ENCODE measurements around the gene ZNF785.

ZNF785 gene

DNA sequence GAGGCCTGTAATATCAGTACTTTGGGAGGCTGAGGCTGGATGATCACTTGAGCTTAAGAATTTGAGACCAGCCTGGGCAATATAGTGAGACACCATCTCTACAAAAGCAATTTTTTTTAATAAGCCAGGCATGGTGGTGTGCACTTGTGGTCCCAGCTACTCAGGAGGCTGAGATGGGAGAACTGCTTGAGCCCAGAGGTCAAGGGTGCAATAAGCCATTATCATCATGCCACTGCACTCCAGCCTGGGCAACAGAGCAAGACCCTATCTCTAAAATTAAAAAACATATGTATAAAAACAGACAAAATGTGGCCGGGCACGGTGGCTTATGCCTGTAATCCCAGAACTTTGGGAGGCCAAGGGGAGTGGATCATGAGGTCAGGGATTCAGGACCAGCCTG lies 3.2 kb upstream of the ZNF785 start:
- H3K36me3 ChIP-seq = peaks cover 5 to 63% (median 39%) of the 10 kb centered on the region in 11 experiments; a peak in 21 of 22 replicates
- H3K27me3 ChIP-seq = no peaks in the 10 kb centered on the region
- no peak overlapping the region for H3K4me3 ChIP-seq
- H3K9me3 ChIP-seq (replicated peaks in 1 of 11) = no peaks in the 10 kb centered on the region
- H3K4me1 ChIP-seq = peaks cover 19 to 36% (median 25%) of the 10 kb centered on the region in 10 experiments
- H3K27ac ChIP-seq = no peak overlapping the region
- no peaks in the 10 kb centered on the region for H4K20me1 ChIP-seq
- no peak for TF ChIP-seq Cebpa-rat (IDR thresholded peaks at IDR 0.05)
- no peak overlapping the region for H3K9ac ChIP-seq
- no peak overlapping the region; a peak in 1 of 22 replicates for H3K4me2 ChIP-seq

DNA sequence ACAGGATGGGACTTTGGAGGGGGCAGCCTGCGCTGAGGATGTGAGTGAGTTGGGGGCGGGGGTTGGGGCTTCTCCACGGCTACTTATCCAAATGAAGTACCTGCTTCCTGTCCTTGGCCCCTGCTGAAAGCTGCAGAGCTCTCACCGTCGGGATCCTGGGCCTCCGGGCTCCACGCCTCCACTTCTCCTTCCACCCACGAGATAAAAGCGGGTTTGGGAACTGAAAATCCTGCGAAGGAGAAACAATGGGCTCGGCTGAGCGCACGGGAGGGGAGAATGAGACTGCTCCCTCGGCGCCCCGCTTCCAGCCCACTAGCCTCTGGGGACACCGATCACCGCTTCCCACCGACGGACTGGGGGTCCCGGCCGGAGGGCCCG lies 486 bp downstream of the ZNF785 start:
- peak overlapping the region; percentile 81 to 98 (median 94) for H3K27ac ChIP-seq
- H3K9me3 ChIP-seq (replicated peaks in 1 of 11) = no peaks in the 10 kb centered on the region
- peaks cover 42 to 59% (median 47%) of the 10 kb centered on the region in 10 experiments for H3K4me1 ChIP-seq
- peaks cover 26 to 73% (median 57%) of the 10 kb centered on the region in 11 experiments for H3K36me3 ChIP-seq
- H3K27me3 ChIP-seq = no peaks in the 10 kb centered on the region
- peaks cover 0 to 19% (median 8%) of the 10 kb centered on the region in 11 experiments; a peak in 8 of 22 replicates for H4K20me1 ChIP-seq
- peak overlapping the region; percentile 64 to 86 (median 76) for H3K4me3 ChIP-seq
- peak overlapping the region; percentile 77 to 95 (median 86) for H3K4me2 ChIP-seq
- H3K9ac ChIP-seq = peak overlapping the region; percentile 85 to 97 (median 92)
- no peak for TF ChIP-seq Cebpa-rat (IDR thresholded peaks at IDR 0.05)

DNA sequence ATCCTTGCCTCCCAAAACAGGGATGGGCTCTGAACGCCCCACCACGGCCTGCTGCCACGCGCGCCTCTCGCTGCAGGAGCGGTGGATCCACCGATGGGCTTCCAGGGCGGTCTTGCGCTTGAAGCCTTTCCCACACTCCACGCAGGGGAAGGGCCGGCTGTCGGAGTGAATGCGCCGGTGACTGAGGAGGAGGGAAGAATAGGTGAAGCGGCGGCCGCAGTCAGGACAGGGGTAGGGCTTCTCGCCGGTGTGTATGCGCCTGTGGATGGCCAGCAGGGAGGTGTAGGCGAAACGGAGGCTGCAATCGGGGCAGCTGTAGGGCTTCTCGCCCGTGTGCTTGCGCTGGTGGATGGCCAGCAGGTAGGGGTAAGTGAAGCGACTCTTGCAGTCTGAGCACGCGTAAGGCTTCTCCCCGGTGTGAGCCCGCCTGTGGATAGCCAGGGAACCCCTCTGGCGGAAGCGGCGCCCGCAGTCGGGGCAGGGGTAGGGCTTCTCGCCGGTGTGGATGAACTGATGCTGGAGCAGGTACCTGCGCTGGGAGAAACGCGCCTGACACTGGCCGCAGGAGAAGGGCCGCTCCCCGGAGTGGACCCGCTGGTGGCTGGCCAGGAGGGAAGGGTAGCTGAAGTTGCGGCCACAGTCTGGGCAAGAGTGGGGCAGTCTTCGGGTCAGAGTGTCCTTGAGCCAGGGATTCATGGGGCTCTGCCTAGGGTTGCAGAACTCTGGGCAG lies 2.7 kb downstream of the ZNF785 start:
- peak overlapping the region in 1 of 11 experiments; percentile 22; a peak in 2 of 22 replicates for H3K27ac ChIP-seq
- peaks cover 40 to 76% (median 69%) of the 10 kb centered on the region in 11 experiments for H3K36me3 ChIP-seq
- peaks cover 46 to 74% (median 53%) of the 10 kb centered on the region in 10 experiments for H3K4me1 ChIP-seq
- H3K9ac ChIP-seq = peak overlapping the region in 7 of 11 experiments; percentile 10 to 51 (median 29); a peak in 7 of 22 replicates
- H3K9me3 ChIP-seq (replicated peaks in 1 of 11) = no peaks in the 10 kb centered on the region
- peak overlapping the region in 2 of 10 experiments; percentile 2 to 23; a peak in 1 of 20 replicates for H3K4me3 ChIP-seq
- TF ChIP-seq Cebpa-rat (IDR thresholded peaks at IDR 0.05) = no peak
- peak overlapping the region; percentile 16 to 95 (median 52) for H3K4me2 ChIP-seq
- peaks cover 0 to 23% (median 11%) of the 10 kb centered on the region in 11 experiments; a peak in 8 of 22 replicates for H4K20me1 ChIP-seq
- H3K27me3 ChIP-seq = no peaks in the 10 kb centered on the region

DNA sequence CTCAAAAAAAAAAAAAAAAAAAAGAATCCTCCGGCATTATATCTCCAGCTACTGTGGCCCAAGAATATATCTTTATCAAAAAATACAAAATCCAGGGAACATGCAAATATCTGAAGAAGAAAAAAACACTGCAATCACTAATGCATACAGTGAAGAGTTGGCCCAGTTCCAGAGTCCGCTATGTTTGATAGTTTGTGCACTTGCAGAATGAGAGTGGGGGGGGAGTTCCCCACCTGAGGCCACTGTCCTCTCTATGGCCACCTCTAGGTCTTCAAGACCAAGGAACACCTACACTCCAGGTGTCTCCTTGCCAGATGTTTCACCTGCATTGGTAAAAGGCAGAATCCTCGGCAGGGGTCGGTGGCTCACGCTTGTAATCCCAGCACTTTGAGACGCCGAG lies 4.0 kb downstream of the ZNF785 start:
- H3K9me3 ChIP-seq (replicated peaks in 1 of 11) = no peaks in the 10 kb centered on the region
- H3K27ac ChIP-seq = no peak overlapping the region
- H3K4me3 ChIP-seq = 0 out of 20 replicates have a peak overlapping the region, but pooled peaks of 1 of the 10 experiments have one; percentile 23
- TF ChIP-seq Cebpa-rat (IDR thresholded peaks at IDR 0.05) = no peak
- peaks cover 0 to 25% (median 11%) of the 10 kb centered on the region in 11 experiments; a peak in 8 of 22 replicates for H4K20me1 ChIP-seq
- H3K36me3 ChIP-seq = peaks cover 42 to 79% (median 72%) of the 10 kb centered on the region in 11 experiments
- H3K9ac ChIP-seq = 0 out of 22 replicates have a peak overlapping the region, but pooled peaks of 2 of the 11 experiments have one; percentile 21 to 31
- no peaks in the 10 kb centered on the region for H3K27me3 ChIP-seq
- peaks cover 39 to 67% (median 45%) of the 10 kb centered on the region in 10 experiments for H3K4me1 ChIP-seq
- peak overlapping the region; percentile 16 to 95 (median 38); a peak in 18 of 22 replicates for H3K4me2 ChIP-seq

DNA sequence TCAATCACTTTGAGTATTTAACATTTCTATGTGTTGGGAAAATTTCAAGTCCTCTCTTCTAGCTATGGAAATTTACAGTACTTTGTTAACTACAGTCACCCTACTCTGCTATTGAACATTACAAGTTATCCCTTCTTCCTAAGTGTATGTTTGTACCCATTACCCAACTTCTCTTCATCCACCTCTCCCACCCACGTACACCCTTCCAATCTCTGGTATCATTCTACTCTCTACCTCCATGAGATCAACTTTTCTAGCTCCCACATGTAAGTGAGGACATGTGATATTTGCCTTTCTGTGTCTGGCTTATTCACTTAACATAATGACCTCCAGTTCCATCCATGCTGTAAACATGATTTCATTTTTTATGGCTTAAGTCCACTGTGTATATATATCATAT lies 10.8 kb downstream of the ZNF785 start:
- Histone ChIP-seq H3K27ac (no peak overlapping the region), H3K9me3 (replicated peaks in 1 of 11) (no peaks in the 10 kb centered on the region), H3K4me3 (no peak overlapping the region), H3K9ac (no peak overlapping the region), H3K4me1 (peaks cover 43 to 83% (median 55%) of the 10 kb centered on the region in 10 experiments), H3K4me2 (peak overlapping the region in 2 of 11 experiments; percentile 41 to 53; a peak in 2 of 22 replicates), H3K27me3 (no peaks in the 10 kb centered on the region), H4K20me1 (peaks cover 0 to 9% (median under 1%) of the 10 kb centered on the region in 11 experiments; a peak in 5 of 22 replicates), H3K36me3 (peaks cover 15 to 46% (median 38%) of the 10 kb centered on the region in 11 experiments)
- TF ChIP-seq Cebpa-rat (IDR thresholded peaks at IDR 0.05) = no peak

DNA sequence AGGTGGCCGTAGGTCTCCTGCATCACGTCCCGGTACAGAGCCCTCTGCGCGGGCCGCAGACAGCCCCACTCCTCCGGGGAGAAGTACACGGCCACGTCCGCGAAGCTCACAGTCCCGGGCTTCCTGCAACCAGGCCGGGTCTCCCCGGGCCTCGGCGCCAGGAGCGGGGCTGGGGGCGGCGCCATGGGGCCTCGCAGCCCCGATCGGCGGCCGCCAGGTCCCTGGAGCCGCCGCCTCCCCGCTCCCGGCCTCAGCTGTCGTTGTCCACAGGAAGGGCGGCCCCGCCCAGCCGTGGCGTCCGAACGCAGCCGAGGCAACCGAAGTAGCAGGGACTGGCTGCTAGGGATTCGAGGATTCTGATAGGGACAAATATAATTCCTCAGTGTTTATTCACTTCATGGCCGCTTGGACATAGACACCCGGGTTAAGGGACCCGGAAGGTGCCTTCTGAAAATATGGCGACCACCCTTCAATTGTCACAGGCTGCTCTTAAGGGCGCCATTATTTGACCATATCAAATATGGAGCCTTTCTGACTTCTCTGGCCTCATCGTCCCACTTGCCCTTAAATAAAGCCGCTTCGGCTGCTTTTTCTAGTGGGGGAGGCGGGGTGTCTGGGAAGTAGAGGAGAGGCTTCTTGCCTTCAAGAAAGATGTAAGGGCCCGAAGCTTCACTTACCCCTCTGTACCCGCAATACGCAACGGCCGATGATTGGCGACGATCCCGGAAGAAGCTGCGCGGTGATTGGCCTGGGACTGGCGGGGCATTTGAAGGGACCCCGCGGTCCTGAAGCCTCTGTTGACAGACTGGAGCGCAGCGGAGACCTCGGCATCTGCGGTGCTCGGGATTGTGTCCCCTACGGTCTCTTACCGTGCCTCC lies 13.8 kb downstream of the ZNF785 start, which contains the start of gene ZNF688:
Gene ZNF688 (minus strand): TSS at position 270 of the 878 bp plus-strand sequence. CDS start 85 bp downstream, at position 185.
- H3K27ac ChIP-seq = peak within 1 kb of the TSS; percentile 94 to 99 (median 96)
- H4K20me1 ChIP-seq = no peaks in the 10 kb centered on the region; a peak in 3 of 22 replicates
- H3K4me1 ChIP-seq = peaks cover 66 to 89% (median 76%) of the 10 kb centered on the region in 10 experiments
- peak within 1 kb of the TSS; percentile 69 to 88 (median 80) for H3K4me3 ChIP-seq
- peaks cover 0 to 16% (median 8%) of the 10 kb centered on the region in 11 experiments; a peak in 12 of 22 replicates for H3K36me3 ChIP-seq
- no peak for TF ChIP-seq Cebpa-rat (IDR thresholded peaks at IDR 0.05)
- H3K9me3 ChIP-seq (replicated peaks in 1 of 11) = no peaks in the 10 kb centered on the region
- peak within 1 kb of the TSS; percentile 93 to 100 (median 99) for H3K4me2 ChIP-seq
- peak within 1 kb of the TSS; percentile 91 to 98 (median 97) for H3K9ac ChIP-seq
- no peaks in the 10 kb centered on the region for H3K27me3 ChIP-seq

- Histone ChIP-seq H3K4me1 (peaks cover 68 to 84% (median 74%) of the 10 kb centered on the region in 10 experiments), H3K4me2 (peak overlapping the region; percentile 93 to 100 (median 99)), H3K9ac (peak overlapping the region; percentile 91 to 98 (median 97)), H3K9me3 (replicated peaks in 1 of 11) (no peaks in the 10 kb centered on the region), H4K20me1 (no peaks in the 10 kb centered on the region; a peak in 2 of 22 replicates), H3K27ac (peak overlapping the region; percentile 94 to 99 (median 96)), H3K4me3 (peak overlapping the region; percentile 69 to 88 (median 80)), H3K36me3 (peaks cover 0 to 8% (median 0%) of the 10 kb centered on the region in 11 experiments; a peak in 6 of 22 replicates), H3K27me3 (no peaks in the 10 kb centered on the region)
- no peak for TF ChIP-seq Cebpa-rat (IDR thresholded peaks at IDR 0.05)
Observed at GRCh38 chr16:30570636-30571444, 14.7 kb downstream of the ZNF785 start.

Data from BLaER1 treated with 17β-estradiol and CSF1 and Interleukin-3, amounts not matched to agents 10 nM and 100 nM (cell line).